H9 (cell line): Measurements from ENCODE around the gene TJP2. TPM values are rescaled to one million over a fixed set of nuclear protein-coding genes. Genes with fewer than 3 reads are reported as not detected.

ENCODE experiments used
- DNase-seq: peaks from one replicate; pipeline ENCODE4 v3.0.0-alpha.2; 2017
- H2AFZ ChIP-seq: one replicate; pipeline ENCODE4 v1.6.1; 2013; ENCODE audit warnings: mild to moderate bottlenecking, low read length, control low read depth, moderate library complexity
- H2AK5ac ChIP-seq: 2 replicates; pipeline ENCODE4 v1.6.1; 2013; ENCODE audit warnings: low read length, control low read depth, mixed read lengths; ENCODE audit not compliant: insufficient read length
- H2BK120ac ChIP-seq: one replicate; pipeline ENCODE4 v1.6.1; 2013; ENCODE audit warnings: low read depth, mild to moderate bottlenecking, low read length, control low read depth, inconsistent platforms; ENCODE audit not compliant: poor library complexity, severe bottlenecking
- H2BK12ac ChIP-seq: 2 replicates; pipeline ENCODE4 v1.6.1; 2013; ENCODE audit warnings: low read length, control low read depth, mixed read lengths, low read depth; ENCODE audit not compliant: insufficient read length
- H2BK15ac ChIP-seq: 2 replicates; pipeline ENCODE4 v1.6.1; 2013; ENCODE audit warnings: low read depth, low read length, control low read depth
- H2BK20ac ChIP-seq: one replicate; pipeline ENCODE4 v1.6.1; 2013; ENCODE audit warnings: low read depth, mild to moderate bottlenecking, low read length, control low read depth, inconsistent platforms; ENCODE audit not compliant: poor library complexity, severe bottlenecking
- H2BK5ac ChIP-seq: 2 replicates; pipeline ENCODE4 v1.6.1; 2013; ENCODE audit warnings: low read length, control low read depth, mixed read lengths; ENCODE audit not compliant: insufficient read length
- H3K14ac ChIP-seq: 2 replicates; pipeline ENCODE4 v1.6.1; 2013; ENCODE audit warnings: low read length, control low read depth; ENCODE audit not compliant: insufficient read depth
- H3K18ac ChIP-seq: 2 replicates; pipeline ENCODE4 v1.6.1; 2013; ENCODE audit warnings: low read depth, mild to moderate bottlenecking, mixed read lengths, low read length, control low read depth; ENCODE audit not compliant: insufficient read length
- H3K23ac ChIP-seq: 2 replicates; pipeline ENCODE4 v1.6.1; 2013; ENCODE audit warnings: low read length, control low read depth, mixed read lengths, low read depth; ENCODE audit not compliant: insufficient read length
- H3K23me2 ChIP-seq: 2 replicates; pipeline ENCODE4 v1.6.1; 2013; ENCODE audit warnings: low read depth, mild to moderate bottlenecking, mixed read lengths, low read length, control low read depth; ENCODE audit not compliant: insufficient read length, poor library complexity, severe bottlenecking
- H3K27ac ChIP-seq: 2 replicates; pipeline ENCODE4 v1.5.1; 2013; ENCODE audit warnings: low read length, control low read depth, mixed read lengths, low read depth; ENCODE audit not compliant: insufficient read length
- H3K27me3 ChIP-seq: 2 replicates; pipeline ENCODE4 v1.6.1; 2013; ENCODE audit warnings: low read length, control low read depth, inconsistent platforms; ENCODE audit not compliant: insufficient read depth
- H3K4ac ChIP-seq: 2 replicates; pipeline ENCODE4 v1.6.1; 2013; ENCODE audit warnings: low read depth, mild to moderate bottlenecking, control low read depth, inconsistent platforms, low read length, moderate library complexity
- H3K4me1 ChIP-seq: 2 replicates; pipeline ENCODE4 v1.6.1; 2013; ENCODE audit warnings: low read length, control low read depth, inconsistent platforms; ENCODE audit not compliant: insufficient read depth
- H3K4me2 ChIP-seq: 2 replicates; pipeline ENCODE4 v1.6.1; 2013; ENCODE audit warnings: low read length, control low read depth, mixed read lengths; ENCODE audit not compliant: insufficient read length, insufficient read depth
- H3K56ac ChIP-seq: 2 replicates; pipeline ENCODE4 v1.6.1; 2013; ENCODE audit warnings: low read depth, mild to moderate bottlenecking, mixed read lengths, low read length, control low read depth; ENCODE audit not compliant: insufficient read length
- H3K79me1 ChIP-seq: 2 replicates; pipeline ENCODE4 v1.6.1; 2013; ENCODE audit warnings: low read depth, mild to moderate bottlenecking, moderate library complexity, low read length, control low read depth, inconsistent platforms; ENCODE audit not compliant: insufficient read depth, poor library complexity, severe bottlenecking
- H3K79me2 ChIP-seq: 2 replicates; pipeline ENCODE4 v1.6.1; 2013; ENCODE audit warnings: low read length, control low read depth, inconsistent platforms; ENCODE audit not compliant: insufficient read depth
- H3K9ac ChIP-seq: 2 replicates; pipeline ENCODE4 v1.6.1; 2013; ENCODE audit warnings: low read length, control low read depth, mixed read lengths; ENCODE audit not compliant: insufficient read length; ENCODE audit errors: extremely low read depth
- H3K9me3 ChIP-seq: one replicate; pipeline ENCODE4 v1.6.1; 2013; ENCODE audit warnings: low read depth, low read length, inconsistent platforms; ENCODE audit not compliant: control insufficient read depth
- H3T11ph ChIP-seq: one replicate; pipeline ENCODE4 v1.6.1; 2013; ENCODE audit warnings: mild to moderate bottlenecking, low read length, control low read depth, inconsistent platforms
- H4K20me1 ChIP-seq: one replicate; pipeline ENCODE4 v1.6.1; 2013; ENCODE audit not compliant: control insufficient read depth, insufficient read length, insufficient read depth
- H4K5ac ChIP-seq: 2 replicates; pipeline ENCODE4 v1.6.1; 2013; ENCODE audit warnings: low read depth, mild to moderate bottlenecking, mixed read lengths, low read length, control low read depth; ENCODE audit not compliant: insufficient read length
- H4K8ac ChIP-seq: replicated peaks from 2 replicates; pipeline ENCODE4 v1.6.1; 2013; ENCODE audit warnings: low read length, control low read depth, mixed read lengths, low read depth; ENCODE audit not compliant: insufficient read length
- H4K91ac ChIP-seq: 2 replicates; pipeline ENCODE4 v1.6.1; 2013; ENCODE audit warnings: low read depth, mild to moderate bottlenecking, moderate library complexity, mixed read lengths, low read length, control low read depth; ENCODE audit not compliant: insufficient read length
- H3K27ac Mint-ChIP-seq, 3 experiments: 2 replicates in 2 of 3; 3 replicates in 1 of 3; pipeline ENCODE4 v1.8.0; 2020 to 2021; ENCODE audit warnings: mixed read lengths in 3 of 3, mild to moderate bottlenecking in 1 of 3, moderate library complexity in 1 of 3
- H3K27me3 Mint-ChIP-seq: 2 replicates; pipeline ENCODE4 v1.8.0; 2021; ENCODE audit warnings: low read depth, mild to moderate bottlenecking, moderate library complexity, mixed read lengths
- H3K36me3 Mint-ChIP-seq, 3 experiments: 2 replicates in 2 of 3; 3 replicates in 1 of 3; pipeline ENCODE4 v1.8.0; 2020 to 2021; ENCODE audit warnings: low read depth in 3 of 3, mixed read lengths in 3 of 3; ENCODE audit not compliant: insufficient read depth in 1 of 3
- H3K4me1 Mint-ChIP-seq, 2 experiments: 2 replicates each; pipeline ENCODE4 v1.8.0; 2020; ENCODE audit warnings: mixed read lengths in 2 of 2
- H3K4me3 Mint-ChIP-seq, 2 experiments: 2 replicates in 1 of 2; 3 replicates in 1 of 2; pipeline ENCODE4 v1.8.0; 2020 to 2021; ENCODE audit warnings: mild to moderate bottlenecking in 2 of 2, mixed read lengths in 2 of 2, moderate library complexity in 1 of 2
- H3K9me3 Mint-ChIP-seq, 2 experiments: 2 replicates in 1 of 2; 3 replicates in 1 of 2; pipeline ENCODE4 v1.8.0; 2020; ENCODE audit warnings: mild to moderate bottlenecking in 2 of 2, mixed read lengths in 2 of 2, moderate library complexity in 1 of 2
- WGBS: extraction: QIAGEN DNeasy Blood & Tissue Kit; methylation state at CpG from one replicate; pipeline ENCODE4 v1.1.7; 2013; ENCODE audit warnings: missing lambda C conversion rate, low lambda C conversion rate, mixed read lengths; ENCODE audit not compliant: insufficient read length; ENCODE audit errors: extremely low coverage; 5-methylcytosine and 5-hydroxymethylcytosine counted together
- total RNA-seq: library from RNA; stranded (reverse); gene quantifications from 2 replicates; pipeline ENCODE4 v1.2.1, GENCODE V29; 2021
- TF ChIP-seq, protein P1 (sequence below): fragments of 200-600 bp; sonication (generic); conservative IDR thresholded peaks from 3 replicates; pipeline ENCODE4 v1.8.0; 2021; ENCODE audit warnings: antibody characterized with exemption, mild to moderate bottlenecking

TJP2 gene
- total RNA-seq, 1 experiment from 2014 or later = 130 TPM

- DNase-seq = no peak
- H3K27me3 Mint-ChIP-seq = no peaks in the 10 kb centered on the region
- no peaks in the 10 kb centered on the region for H3K9me3 ChIP-seq
- H3K27me3 ChIP-seq = no peaks in the 10 kb centered on the region
- WGBS = no CpG with 5 or more reads among the region's 5 CpGs
- no peaks in the 10 kb centered on the region for H3K9me3 Mint-ChIP-seq
- no peak overlapping the region for H2AK5ac ChIP-seq
- peaks cover 2% of the 10 kb centered on the region for H3K79me1 ChIP-seq
- no peak overlapping the region for H4K91ac ChIP-seq
- H3K4me3 Mint-ChIP-seq = no peak overlapping the region
- no peak overlapping the region for H3K9ac ChIP-seq
- no peak overlapping the region for H2BK15ac ChIP-seq
- no peak overlapping the region for H2BK20ac ChIP-seq
- H3K27ac Mint-ChIP-seq = no peak overlapping the region
- H2BK120ac ChIP-seq = no peak overlapping the region
- H3K14ac ChIP-seq = no peak overlapping the region
- H4K20me1 ChIP-seq = no peaks in the 10 kb centered on the region
- no peak overlapping the region for H3K27ac ChIP-seq
- no peak overlapping the region for H4K5ac ChIP-seq
- no peaks in the 10 kb centered on the region for H3K36me3 Mint-ChIP-seq
- H2BK12ac ChIP-seq = no peak overlapping the region
- H2BK5ac ChIP-seq = no peak overlapping the region
- H3T11ph ChIP-seq = no peak overlapping the region
- H3K18ac ChIP-seq = no peak overlapping the region
- peaks cover 6% of the 10 kb centered on the region; the same call in 1 of the 2 replicates for H3K4me1 ChIP-seq
- no peak overlapping the region for H3K4ac ChIP-seq
- peaks cover 27 to 38% of the 10 kb centered on the region in 2 experiments for H3K4me1 Mint-ChIP-seq
- H2AFZ ChIP-seq = no peak overlapping the region
- no peak overlapping the region for H4K8ac ChIP-seq
- no peak overlapping the region for H3K56ac ChIP-seq
- H3K79me2 ChIP-seq = peaks cover 7% of the 10 kb centered on the region; the same call in 1 of the 2 replicates
- no peaks in the 10 kb centered on the region for H3K23me2 ChIP-seq
- H3K23ac ChIP-seq = no peak overlapping the region
- TF ChIP-seq, protein P1, sequence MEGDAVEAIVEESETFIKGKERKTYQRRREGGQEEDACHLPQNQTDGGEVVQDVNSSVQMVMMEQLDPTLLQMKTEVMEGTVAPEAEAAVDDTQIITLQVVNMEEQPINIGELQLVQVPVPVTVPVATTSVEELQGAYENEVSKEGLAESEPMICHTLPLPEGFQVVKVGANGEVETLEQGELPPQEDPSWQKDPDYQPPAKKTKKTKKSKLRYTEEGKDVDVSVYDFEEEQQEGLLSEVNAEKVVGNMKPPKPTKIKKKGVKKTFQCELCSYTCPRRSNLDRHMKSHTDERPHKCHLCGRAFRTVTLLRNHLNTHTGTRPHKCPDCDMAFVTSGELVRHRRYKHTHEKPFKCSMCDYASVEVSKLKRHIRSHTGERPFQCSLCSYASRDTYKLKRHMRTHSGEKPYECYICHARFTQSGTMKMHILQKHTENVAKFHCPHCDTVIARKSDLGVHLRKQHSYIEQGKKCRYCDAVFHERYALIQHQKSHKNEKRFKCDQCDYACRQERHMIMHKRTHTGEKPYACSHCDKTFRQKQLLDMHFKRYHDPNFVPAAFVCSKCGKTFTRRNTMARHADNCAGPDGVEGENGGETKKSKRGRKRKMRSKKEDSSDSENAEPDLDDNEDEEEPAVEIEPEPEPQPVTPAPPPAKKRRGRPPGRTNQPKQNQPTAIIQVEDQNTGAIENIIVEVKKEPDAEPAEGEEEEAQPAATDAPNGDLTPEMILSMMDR = no peak
- no peak overlapping the region for H3K4me2 ChIP-seq
These were observed 20.8 kb downstream of the TJP2 start for GRCh38 chr9:69194702-69195418.
